Nucleus accumbens (tissue), 56 donors: Measurements from ENCODE around the gene SLC37A3.
"Not testable (repeated sequence)": the region's sequence is repeated elsewhere in the genome, so short reads cannot be mapped to it uniquely, and the experiment has no call there.

Source experiments
- DNase-seq, 56 donors: peaks; one replicate each; lab custom pipeline; 2025; lab: John Stamatoyannopoulos, UW

SLC37A3 gene

GRCh38 chr7:140397784-140398750 lies at the start of gene SLC37A3:
Gene SLC37A3 (minus strand): TSS chr7:140398530. CDS start chr7:140382526, 16,004 bp downstream.
- peak in 54 of 56 donors; percentile 16 to 89 (median 70) for DNase-seq

- DNase-seq = no peak
Observed at GRCh38 chr7:140447841-140448240, 49.5 kb upstream of the SLC37A3 start.

GRCh38 chr7:140446467-140446866 lies 48.1 kb upstream of the SLC37A3 start:
- no peak for DNase-seq

- DNase-seq = no peak
Observed at GRCh38 chr7:140441519-140441918, 43.2 kb upstream of the SLC37A3 start.

- no peak for DNase-seq
Observed at GRCh38 chr7:140440593-140440992, 42.3 kb upstream of the SLC37A3 start.

GRCh38 chr7:140439359-140439758 lies 41.0 kb upstream of the SLC37A3 start:
- DNase-seq = peak in 1 of 56 donors; percentile 2

- no peak for DNase-seq
Observed at GRCh38 chr7:140435252-140435895, 37.0 kb upstream of the SLC37A3 start.

GRCh38 chr7:140433396-140433795 lies 35.1 kb upstream of the SLC37A3 start:
- no peak for DNase-seq

- DNase-seq = no peak
Observed at GRCh38 chr7:140426130-140426529, 27.8 kb upstream of the SLC37A3 start.

- no peak for DNase-seq
Observed at GRCh38 chr7:140425718-140426117, 27.4 kb upstream of the SLC37A3 start.

- DNase-seq = peak in 4 of 56 donors; percentile 2 to 27 (median 17)
Observed at GRCh38 chr7:140423501-140423900, 25.2 kb upstream of the SLC37A3 start.

- DNase-seq = no peak
Observed at GRCh38 chr7:140421521-140421920, 23.2 kb upstream of the SLC37A3 start.

GRCh38 chr7:140418653-140419052 lies 20.3 kb upstream of the SLC37A3 start:
- DNase-seq = no peak

- DNase-seq = not testable (repeated sequence)
Observed at GRCh38 chr7:140418156-140418472, 19.8 kb upstream of the SLC37A3 start.

GRCh38 chr7:140417456-140418155 lies 19.3 kb upstream of the SLC37A3 start:
- DNase-seq = no peak

- no peak for DNase-seq
Observed at GRCh38 chr7:140416560-140416959, 18.2 kb upstream of the SLC37A3 start.

GRCh38 chr7:140415816-140416215 lies 17.5 kb upstream of the SLC37A3 start:
- not testable (repeated sequence) for DNase-seq

GRCh38 chr7:140415361-140415760 lies 17.0 kb upstream of the SLC37A3 start:
- no peak for DNase-seq

- no peak for DNase-seq
Observed at GRCh38 chr7:140404565-140405065, 6.3 kb upstream of the SLC37A3 start.

GRCh38 chr7:140403878-140404564 lies 5.7 kb upstream of the SLC37A3 start, which contains the start of gene RAB19:
Gene RAB19 (plus strand): TSS chr7:140404058. CDS start chr7:140407647, 3,589 bp downstream.
- DNase-seq = no peak
